NCI-H2171 treated with DMSO at 0.1 percent for 48 hours (cell line): ENCODE data around the gene DPP10.
"Not testable (repeated sequence)": the region's sequence is repeated elsewhere in the genome, so short reads cannot be mapped to it uniquely, and the experiment has no call there.

Experiments used
- DNase-seq: peaks from one replicate; lab custom pipeline; 2025; lab: John Stamatoyannopoulos, UW

The DPP10 gene

DNA sequence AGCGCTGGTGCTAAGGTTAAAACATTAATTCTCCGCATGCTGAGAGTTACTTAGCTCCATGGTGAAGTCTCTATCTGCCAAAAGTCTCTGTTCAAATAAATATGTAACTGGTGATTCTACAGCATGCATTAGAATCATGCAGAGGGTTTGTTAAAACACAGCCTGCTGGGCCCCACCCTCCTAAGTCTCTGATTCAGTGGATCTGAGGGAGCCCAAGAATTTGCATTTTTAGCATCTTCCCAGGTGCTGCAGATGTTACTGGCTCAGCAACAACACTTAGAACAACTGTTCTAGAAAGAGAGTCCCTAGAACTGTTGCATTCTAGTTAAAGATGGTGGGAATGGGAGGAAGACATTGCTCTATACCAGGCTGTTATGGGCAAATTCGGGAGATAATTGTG is 73.4 kb downstream of the DPP10 start:
- no peak for DNase-seq

DNA sequence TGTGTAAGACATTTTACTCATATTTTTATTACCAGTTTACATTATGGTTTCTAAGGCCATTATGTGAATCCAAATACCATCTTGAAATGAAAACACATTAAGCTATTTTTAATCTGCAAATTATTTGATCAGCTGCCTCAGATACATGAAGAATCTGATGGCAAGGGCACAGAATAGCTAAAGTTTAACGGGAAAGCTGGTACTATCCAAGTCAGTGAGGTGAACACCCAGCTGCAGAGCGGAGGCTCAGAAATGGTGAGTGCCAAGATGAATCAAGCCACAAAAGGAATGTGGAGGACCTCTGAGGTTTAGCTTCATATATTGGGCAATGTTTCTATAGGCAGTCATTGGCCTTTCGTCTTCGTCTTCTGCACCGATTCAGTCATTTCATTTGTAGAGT is 75.1 kb downstream of the DPP10 start:
- no peak for DNase-seq

DNA sequence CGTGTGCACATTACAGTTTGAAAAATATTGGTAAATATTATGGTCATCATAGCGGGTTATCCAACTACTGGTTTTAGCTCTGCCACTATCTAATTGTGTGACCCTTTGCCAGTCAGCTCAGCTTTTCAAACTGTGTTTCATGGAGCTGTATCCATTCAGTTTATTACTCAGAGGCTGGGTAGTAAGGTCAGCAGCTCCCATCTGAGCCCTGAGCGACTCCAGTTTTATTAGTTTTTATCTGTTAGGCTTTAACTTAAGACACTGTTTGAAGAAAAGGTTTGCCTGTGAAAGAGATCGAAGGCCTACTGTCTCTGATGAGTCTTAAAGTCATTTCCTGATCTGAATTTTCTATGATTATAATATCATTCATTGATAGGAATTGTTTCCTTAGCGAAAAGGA is 76.3 kb downstream of the DPP10 start:
- DNase-seq = no peak

DNA sequence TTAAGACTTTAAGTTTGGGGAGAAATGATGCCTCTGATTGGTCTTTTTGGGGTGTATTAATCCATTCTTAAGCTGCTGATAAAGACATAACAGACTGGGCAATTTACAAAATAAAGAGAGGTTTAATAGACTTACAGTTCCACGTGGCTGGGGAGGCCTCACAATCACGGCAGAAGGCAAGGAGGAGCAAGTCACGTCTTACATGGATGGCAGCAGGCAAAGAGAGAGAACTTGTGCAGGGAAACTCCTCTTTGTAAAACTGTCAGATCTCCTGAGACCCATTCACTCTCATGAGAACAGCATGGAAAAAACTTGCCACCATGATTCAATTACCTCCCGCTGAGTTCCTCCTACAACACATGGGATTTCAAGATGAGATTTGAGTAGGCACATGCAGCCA is 80.2 kb downstream of the DPP10 start:
- not testable (repeated sequence) for DNase-seq

DNA sequence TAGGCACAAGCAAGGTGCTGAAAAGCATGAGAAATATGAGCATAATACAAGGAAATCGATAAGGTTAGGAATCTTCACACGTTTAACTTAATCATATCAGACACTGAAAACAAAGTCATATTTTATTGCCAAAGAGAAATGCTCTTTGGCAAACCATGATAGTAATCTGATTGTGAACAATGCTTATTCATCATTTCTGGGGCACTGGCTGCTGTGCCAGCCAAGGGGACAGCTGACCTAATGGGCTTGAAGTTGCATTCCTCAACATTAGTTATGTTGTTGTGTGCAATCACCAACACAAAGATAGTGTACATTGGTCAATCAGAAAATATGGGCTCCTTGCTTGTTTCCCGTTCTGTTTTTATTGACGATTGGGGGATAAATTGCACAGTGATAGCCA is 83.5 kb downstream of the DPP10 start:
- no peak for DNase-seq

DNA sequence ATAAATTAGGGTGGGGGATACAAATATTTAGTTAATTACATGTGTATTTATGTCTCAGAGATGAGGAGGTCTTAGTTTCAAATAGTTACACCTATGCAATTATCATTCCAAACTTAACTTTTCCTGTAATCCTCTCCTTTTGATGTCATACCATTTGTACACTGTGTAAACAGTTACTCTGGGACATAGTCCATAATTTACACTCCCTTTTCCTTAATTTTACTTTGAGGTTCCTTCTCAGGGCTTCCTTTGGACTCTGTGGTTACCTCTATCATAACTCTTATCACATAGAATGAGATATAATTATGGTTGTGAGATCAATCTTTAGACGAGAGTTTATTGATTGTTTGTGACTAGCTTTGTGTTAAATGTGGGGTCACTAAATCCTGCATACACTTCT is 84.4 kb downstream of the DPP10 start:
- DNase-seq = no peak

DNA sequence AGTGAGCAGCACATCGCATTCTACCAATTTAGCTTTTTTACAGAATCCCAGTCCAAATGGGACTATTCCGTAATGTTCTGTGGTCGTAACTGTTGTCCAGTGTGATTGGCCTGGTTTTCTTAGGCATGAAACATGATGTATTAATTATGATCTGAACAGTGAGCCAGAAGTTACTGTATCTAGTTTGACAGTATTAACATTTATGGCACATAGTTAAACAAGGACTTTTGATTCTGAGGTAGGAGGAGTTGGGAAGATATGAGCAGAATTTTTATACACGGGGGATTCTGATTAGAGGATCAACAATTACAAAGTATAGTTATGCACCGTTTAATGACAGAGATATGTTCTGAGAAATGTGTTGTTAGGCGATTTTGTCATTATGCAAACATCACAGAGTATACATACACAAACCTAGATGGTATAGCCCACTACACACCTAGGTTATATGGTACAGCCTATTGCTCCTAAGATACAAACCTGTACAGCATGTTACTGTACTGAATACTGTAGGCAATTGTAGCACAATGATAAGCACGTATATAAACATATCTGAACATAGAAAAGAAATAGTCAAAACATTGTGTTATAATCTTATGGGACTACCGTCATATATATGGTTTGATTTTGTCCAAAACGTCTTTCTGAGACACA is 85.0 kb downstream of the DPP10 start:
- no peak for DNase-seq

DNA sequence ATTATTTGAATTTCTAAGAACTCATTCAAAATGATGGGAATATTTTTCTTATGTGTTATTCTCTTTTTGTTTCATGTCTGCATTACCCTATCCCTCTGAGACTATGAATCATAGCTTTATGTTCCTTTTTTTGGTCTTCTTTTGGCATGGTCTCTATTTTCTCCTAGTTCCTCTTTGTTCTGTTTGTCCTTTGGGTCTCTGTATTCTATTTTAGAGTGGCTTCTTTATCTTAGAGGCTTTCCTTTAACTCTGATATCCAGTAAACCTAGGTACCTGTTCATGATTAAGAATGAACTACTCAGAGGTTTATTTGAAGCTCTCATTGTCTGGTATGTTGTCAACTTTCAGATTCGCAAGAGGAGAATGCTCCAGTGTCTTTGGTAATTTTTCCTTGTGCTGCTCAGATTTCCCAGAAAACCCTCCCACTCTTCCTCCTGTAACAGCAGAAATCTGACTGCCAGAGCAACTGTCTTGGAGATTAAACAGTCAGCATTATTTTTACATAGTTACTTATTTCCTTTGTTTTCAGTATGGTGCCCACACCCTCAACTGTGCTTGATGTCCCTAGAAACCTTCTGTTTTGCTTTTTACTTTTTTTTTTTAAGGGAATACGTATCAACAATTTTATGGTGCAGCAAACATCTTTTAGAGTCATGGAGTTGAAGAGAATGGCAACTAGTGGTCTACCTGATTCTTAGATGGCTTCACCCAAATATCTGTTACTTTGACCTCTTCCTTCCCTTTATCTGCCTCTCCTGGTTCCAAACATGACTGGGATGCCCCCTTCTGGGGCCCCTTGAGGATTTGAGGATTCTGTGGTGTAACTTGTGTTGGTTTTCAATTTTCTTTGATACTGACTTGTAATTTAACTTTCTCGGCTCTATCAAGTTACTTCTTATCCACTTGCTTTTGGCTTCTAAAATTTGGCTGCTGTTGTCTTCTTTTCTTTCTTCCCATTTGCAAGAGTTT is 92.0 kb downstream of the DPP10 start:
- DNase-seq = no peak

DNA sequence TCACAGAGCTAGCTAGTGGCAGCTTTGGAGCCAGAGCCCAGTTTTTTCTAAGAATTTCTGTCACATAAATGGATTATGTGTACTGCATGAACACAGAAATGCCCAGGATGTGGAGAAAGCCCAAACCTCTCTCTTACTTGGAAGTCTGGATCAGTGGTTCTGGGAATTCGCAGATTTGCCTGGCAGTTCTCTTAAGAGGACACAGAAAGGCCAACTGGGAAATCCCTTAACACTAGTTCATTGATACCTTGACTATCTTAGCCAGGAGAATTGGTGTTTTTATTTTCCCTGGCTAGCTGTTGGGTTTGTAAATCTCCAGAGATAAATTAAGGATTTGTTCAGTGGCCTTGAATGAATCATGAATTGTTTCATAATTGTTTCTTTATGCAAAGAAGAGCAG is 95.3 kb downstream of the DPP10 start:
- DNase-seq = no peak

DNA sequence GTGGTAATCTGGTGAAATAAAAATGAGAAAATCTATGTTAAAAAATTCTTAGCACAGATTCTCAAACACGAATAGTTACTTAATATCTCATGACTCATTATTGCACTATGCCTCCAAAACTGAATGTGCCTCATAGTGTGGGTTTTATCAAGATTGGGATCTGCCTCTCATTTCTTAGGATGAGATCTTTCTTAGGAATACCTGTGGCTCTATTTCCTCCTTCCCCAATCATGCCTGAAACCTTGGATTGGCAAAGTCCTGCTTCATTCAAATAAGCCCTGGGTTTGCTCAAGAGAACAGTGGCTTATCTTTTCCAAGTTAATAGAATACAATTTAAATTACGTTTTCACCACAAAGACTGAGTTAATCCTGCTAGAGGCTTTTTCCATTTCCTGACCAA is 100.3 kb downstream of the DPP10 start:
- no peak for DNase-seq

DNA sequence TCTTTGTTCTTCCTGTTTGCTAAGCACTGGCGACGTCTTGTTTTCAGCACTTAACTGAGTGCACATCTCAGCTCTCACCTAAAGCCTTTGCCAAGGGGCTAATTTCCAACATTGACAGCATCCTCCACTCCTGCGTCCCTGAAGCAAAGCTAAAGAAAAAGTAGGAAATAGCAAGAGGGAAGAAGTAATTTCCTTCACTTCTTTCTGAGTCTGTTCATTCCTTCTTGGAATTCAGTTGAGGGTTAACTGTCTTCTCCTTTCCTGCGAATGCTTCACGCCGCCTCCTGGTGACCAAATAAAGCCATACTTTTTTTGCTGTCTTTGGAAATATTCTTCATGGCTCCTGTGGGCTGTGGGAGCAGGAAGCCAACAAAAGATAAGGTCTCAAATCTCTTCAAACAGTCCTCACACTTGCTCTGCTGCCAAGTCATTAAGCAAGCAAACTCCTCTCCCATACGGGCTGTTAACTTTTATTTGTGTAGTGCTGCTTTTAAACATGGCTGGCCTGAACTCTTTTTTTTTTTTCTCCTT is 100.9 kb downstream of the DPP10 start:
- no peak for DNase-seq

DNA sequence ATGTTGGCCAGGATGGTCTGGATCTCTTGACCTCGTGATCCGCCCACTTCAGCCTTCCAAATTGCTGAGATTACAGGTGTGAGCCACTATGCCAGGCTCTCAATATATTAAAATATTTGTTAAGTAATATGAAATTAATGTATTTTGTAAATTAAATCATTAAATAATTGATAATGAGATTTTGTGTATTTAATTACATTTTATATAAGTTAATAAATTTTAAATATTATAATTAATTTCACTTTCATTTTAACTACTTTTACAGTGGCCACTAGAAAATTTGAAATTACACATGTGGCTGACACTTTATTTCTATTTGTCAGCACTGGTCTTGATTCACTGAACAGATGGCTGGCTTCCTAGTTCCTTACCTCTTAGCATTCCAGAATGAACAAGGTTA is 102.6 kb downstream of the DPP10 start:
- DNase-seq = no peak

DNA sequence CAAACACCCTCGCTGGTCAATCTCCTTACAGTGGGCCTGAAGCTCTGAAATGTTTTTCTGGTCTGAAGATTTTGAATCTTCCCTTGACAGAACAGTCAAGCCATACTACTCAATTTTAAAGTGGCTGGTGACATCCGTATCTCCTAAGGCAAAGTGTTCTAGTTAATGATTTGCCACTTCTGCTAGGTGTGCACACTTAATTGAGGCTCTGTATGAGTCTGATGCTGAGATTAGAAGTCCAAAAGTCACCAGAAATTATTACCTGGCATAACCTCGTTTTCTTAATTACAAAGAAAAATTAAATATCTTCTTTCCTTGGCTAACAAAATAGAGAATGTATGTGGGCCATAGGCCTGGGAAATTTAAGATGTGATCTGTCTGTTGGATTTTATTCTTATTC is 104.1 kb downstream of the DPP10 start:
- no peak for DNase-seq

DNA sequence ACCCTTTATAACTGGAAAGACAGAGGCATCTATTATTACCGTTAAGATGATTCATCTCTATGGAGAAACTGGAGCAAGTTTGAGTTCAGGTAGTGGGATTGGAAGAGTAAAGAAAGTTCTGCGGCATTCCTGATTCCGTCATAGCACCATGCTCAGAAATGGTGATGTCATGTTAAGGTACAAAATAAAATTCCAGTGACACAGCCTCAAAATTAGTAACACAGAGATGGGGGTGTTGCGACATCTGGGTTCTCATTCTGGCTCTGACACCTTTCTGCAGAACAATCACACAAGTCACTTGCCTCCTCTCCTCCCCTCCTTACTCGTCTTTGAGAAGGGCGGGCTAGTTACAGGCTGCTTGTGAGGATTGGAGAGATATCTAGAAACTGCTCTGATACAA is 105.7 kb downstream of the DPP10 start:
- DNase-seq = no peak

DNA sequence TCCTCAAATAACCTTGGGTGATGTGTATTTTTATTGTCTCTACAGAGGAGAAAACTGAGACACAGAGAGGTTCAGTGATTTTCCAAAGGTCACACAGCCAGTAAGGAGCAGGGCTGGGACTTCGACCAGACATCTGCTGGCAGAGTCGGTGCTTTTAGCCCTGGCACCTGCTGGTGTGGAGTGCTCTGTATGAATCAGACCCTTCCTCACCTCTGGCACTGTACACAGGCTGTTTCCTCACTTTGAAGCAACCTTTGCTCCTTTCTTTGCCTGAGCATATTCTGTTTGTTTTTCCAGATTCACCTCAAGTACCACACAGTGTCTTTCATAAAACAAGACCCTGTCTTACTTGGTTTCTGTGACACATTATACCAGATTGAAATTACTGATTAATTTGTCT is 107.9 kb downstream of the DPP10 start:
- DNase-seq = no peak

DNA sequence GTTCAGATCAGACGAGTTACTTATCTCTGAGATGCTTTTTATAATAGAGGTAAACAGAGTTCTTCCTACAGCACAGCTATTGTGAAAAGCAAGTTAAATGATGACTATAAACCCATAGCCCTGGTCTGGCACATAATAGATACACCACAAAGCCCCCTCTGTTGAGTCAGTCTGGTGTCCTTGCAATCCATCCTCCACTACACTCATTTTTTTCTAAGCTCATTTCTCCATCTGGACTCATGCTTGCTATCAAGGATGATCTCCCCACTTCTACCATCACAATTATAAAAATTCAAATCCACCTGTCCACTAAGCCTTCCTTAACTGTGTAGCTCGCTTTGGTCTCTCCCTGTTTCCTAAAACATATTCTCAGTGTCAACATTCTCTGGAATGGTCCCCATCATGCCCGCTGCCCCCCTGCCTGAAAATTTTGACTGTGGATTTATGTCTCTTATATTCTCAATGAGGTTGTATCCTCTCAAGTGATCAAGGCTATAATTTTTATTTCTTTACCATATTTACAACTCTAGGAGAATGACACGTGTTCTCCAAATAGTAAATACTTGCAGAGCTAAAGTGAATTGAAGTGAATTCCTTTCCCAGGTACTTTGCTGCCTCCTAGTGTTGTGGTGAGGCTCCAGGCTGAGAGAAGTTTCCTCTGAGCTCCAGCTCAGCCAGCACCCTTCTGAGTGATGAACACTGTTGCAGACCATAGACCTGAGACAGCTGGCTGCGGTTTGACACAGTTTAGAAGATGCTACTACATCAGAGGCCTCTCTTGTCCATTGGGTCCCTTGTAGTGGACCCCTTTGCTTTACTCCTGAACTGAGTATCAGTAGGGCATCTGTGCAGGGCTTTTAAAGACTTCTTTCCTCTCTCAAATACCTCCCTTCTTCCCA is 108.7 kb downstream of the DPP10 start:
- peak; percentile 1 for DNase-seq

DNA sequence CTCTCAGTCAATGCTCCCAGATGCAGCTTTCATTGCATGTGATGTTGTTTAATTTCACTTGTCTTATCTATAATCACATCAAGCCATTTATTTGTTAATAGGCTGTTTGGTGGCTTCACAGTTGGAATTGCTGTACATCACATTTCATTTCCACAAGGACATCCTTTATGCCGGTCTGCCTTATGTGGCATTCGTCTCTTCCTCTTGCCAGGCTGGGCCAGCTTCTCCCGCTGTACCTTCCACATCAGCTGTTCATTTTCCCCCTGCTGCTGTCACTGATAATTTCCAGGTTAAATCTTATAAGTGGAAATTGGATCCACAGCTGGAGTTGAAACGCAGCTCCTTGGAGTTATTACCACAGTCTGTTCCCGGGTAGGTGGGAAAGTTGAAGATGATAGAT is 110.6 kb downstream of the DPP10 start:
- DNase-seq = no peak

DNA sequence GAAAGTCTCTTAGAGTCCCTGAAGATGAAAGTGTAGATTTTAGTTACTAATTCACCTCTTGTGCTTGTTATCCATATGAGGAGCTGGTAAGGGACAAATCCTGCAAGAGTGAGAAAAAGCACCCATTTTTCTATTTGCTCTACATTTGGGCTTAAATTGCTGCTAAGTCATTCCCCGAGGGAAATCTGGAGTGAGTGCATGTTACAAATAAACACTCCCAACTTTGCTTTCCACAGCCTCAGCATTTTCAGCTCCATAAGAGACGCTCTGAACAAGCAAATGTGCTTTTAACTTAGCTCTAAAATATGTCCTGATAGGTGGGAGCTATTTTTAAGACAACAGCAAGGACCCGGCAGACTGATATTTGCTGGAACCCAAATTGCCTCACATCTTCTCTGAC is 126.7 kb downstream of the DPP10 start:
- no peak for DNase-seq

DNA sequence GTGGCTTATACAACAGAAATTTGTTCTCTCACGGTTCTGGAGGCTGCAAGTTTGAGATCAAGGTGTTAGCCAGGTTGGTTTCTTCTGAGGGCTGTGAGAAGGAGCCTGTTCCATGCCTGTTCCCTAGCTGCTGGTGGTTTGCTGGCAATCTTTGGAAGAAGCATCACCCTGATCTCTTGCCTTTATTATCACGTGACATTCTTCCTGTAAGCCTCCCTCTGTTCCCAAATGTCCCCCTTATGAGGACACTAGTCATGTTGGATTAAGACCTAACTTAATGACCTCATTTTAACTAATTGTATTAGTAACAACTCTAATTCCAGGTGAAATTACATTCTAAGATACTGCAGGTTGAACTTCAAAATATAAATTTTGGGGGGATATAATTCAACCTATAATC is 135.2 kb downstream of the DPP10 start:
- DNase-seq = no peak

DNA sequence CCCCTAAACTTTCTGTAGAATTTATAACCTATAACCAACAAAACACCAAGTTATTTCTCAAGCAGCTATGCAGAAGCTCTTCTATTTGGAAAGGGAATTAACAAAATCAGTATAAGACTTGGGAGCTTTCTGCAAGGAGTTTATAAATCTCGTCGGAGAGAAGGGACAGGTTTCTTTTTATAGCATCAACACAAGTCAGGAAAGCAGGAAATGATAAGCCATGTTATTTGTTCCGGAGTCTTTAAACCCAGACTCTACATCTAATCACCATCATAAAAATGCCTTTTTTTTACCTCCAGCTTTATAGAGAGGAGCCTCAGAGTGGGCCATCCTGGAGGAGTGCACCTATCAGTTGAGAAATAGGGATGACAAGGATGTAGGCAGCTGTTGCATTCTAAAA is 137.1 kb downstream of the DPP10 start:
- no peak for DNase-seq

DNA sequence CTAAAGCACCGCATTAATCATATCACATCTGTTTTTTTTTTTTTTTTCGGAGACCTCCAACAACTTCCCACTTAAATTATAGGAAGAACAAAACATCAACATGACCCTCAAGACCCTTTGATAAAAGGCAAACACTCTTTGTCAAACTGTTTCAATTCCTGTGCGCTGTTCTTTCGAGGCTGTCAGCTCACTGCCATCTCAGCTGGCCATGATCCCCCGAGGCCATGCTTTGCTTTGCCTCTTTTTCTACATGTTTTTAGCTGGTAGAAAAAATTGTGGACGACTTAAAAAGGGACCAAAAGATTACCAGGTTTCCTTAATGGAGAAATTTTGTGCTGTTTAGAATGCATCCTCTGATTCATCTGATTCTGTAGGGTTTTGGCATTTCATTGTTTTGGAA is 138.2 kb downstream of the DPP10 start:
- no peak for DNase-seq

DNA sequence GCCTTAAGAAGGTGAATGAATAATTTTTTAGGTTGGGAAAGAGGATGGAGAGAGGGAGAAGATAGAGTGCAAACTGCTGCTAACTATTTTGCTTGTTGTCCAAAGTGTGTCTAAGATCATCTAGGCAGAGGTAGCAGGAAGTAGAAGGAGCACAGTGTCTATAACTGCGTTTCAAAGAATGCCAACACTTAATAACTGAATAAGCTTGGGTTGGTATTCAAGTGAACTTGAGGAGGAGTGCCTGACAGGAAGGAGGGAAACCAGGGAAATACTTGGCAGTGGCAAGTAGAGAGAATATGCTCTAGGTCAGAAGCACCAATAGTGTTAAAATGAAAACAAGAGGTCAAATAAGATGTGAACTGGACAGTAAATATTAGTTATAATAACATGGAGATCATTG is 155.9 kb downstream of the DPP10 start:
- DNase-seq = no peak
